WERI-Rb-1 (cell line): Measurements from ENCODE around the gene COPZ2.

ENCODE experiments used
- DNase-seq: peaks from one replicate; pipeline ENCODE4 v3.0.0-alpha.2; 2020
- H3K27ac ChIP-seq: fragments of 250-450 bp; sonication (Bioruptor Pico); 2 replicates; pipeline ENCODE4 v1.5.1; 2020; ENCODE audit warnings: mild to moderate bottlenecking, moderate library complexity
- H3K27me3 ChIP-seq: fragments of 250-450 bp; sonication (Bioruptor Pico); 2 replicates; pipeline ENCODE4 v1.5.1; 2021; ENCODE audit warnings: mild to moderate bottlenecking, low read depth, moderate library complexity; ENCODE audit not compliant: insufficient read depth, severe bottlenecking
- H3K36me3 ChIP-seq: fragments of 250-450 bp; sonication (Bioruptor Pico); 2 replicates; pipeline ENCODE4 v1.5.1; 2020; ENCODE audit warnings: mild to moderate bottlenecking, moderate library complexity
- H3K4me3 ChIP-seq: 2 replicates; pipeline ENCODE4 v1.5.1; 2011; ENCODE audit warnings: low read depth, mild to moderate bottlenecking, control low read depth, low read length
- H3K9me3 ChIP-seq: fragments of 250-450 bp; sonication (Bioruptor Pico); 2 replicates; pipeline ENCODE4 v1.5.1; 2021; ENCODE audit warnings: mild to moderate bottlenecking, moderate library complexity; ENCODE audit not compliant: severe bottlenecking
- TF ChIP-seq, protein P1 (sequence below): IDR thresholded peaks from 2 replicates; pipeline ENCODE4 v1.5.1; 2011; ENCODE audit warnings: low read depth, mild to moderate bottlenecking, control low read depth, inconsistent platforms, low read length

The COPZ2 gene

DNA sequence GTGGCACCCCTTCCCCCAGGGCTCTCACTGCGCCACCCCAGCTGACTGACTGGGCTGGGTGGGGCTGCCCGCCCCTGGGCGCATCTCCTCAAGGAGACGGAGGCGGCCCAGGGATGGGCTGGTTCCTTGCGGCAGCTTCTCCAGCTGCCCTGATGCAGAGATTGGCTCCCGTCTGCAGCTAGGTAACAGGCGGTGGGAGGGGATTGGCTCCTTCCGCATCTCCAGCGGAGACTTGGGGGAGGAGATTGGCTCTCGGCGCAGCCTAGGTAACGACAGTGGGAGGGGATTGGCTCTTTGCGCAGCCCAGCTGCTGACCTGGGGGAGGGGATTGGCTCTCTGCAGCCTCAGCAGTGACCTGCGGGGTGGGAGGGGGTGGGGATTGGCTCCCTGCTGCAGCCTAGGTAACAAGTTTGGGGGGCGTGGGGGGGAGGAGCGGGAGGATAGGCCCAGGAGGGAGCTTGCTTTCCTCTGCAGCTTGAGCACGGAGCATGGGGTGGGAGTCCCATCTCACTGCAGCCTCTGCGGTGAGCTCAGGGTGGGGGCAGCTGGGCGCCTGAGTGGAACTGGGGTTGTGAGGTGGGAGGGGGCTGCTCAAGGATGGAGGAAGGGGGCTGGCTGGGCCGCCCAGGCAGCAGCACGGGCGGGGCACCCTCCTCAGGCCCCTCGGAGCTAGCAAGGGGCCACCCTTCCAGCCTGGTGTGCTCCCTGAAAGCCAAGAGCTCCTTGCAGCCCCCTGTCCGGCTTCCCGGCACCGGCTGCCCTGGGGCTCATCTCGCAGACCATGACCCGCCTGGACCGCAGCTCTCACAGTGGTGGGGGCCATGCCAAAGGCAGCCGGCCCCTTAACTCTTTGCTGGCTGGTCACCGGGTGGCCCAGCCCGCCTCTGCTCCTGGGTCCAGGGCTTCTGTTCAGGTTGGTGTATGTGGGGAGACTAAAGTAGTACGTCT is 16.9 kb upstream of the COPZ2 start:
- peak; percentile 95 for DNase-seq
- H3K27me3 ChIP-seq: no peaks in the 10 kb centered on the region
- TF ChIP-seq, protein P1, sequence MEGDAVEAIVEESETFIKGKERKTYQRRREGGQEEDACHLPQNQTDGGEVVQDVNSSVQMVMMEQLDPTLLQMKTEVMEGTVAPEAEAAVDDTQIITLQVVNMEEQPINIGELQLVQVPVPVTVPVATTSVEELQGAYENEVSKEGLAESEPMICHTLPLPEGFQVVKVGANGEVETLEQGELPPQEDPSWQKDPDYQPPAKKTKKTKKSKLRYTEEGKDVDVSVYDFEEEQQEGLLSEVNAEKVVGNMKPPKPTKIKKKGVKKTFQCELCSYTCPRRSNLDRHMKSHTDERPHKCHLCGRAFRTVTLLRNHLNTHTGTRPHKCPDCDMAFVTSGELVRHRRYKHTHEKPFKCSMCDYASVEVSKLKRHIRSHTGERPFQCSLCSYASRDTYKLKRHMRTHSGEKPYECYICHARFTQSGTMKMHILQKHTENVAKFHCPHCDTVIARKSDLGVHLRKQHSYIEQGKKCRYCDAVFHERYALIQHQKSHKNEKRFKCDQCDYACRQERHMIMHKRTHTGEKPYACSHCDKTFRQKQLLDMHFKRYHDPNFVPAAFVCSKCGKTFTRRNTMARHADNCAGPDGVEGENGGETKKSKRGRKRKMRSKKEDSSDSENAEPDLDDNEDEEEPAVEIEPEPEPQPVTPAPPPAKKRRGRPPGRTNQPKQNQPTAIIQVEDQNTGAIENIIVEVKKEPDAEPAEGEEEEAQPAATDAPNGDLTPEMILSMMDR: no peak
- no peaks in the 10 kb centered on the region for H3K9me3 ChIP-seq
- H3K4me3 ChIP-seq: no peak overlapping the region
- peaks cover 97% of the 10 kb centered on the region for H3K36me3 ChIP-seq
- H3K27ac ChIP-seq: peak overlapping the region; percentile 43

DNA sequence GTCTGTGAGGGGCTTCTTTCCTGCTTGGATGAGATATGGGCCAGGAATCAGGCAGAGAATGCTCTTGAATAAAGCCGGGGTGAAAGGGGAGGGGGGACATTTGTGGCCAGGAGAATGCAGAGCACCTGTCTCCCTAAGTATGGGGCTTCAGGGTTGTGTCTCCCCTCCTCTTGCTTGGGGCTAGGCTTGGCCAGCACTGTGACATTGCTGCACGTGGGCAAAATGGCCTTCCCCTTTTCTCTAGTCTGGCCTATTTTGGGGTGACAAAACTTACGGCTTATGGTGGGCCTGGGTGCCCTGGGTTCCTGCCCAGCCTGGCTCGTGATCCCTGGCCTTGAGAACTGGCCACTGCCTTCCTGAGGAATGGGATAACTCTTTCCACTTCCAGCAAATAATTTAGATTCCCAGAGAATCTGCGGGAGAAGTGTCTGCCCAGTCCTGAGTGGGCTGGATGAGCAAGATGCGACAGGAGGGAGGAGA is 16.2 kb upstream of the COPZ2 start:
- no peak overlapping the region for H3K4me3 ChIP-seq
- H3K9me3 ChIP-seq: no peaks in the 10 kb centered on the region
- no peaks in the 10 kb centered on the region for H3K27me3 ChIP-seq
- TF ChIP-seq, protein P1: no peak
- no peak for DNase-seq
- peaks cover 90% of the 10 kb centered on the region for H3K36me3 ChIP-seq
- H3K27ac ChIP-seq: peak overlapping the region; percentile 43

GRCh38 chr17:48052956-48053757 is 15.6 kb upstream of the COPZ2 start:
- peak overlapping the region; percentile 43 for H3K27ac ChIP-seq

GRCh38 chr17:48051706-48052486 is 14.3 kb upstream of the COPZ2 start:
- peaks cover 71% of the 10 kb centered on the region for H3K36me3 ChIP-seq
- TF ChIP-seq, protein P1: no peak
- no peaks in the 10 kb centered on the region for H3K9me3 ChIP-seq
- no peak overlapping the region for H3K4me3 ChIP-seq
- no peaks in the 10 kb centered on the region for H3K27me3 ChIP-seq
- no peak overlapping the region for H3K27ac ChIP-seq
- no peak for DNase-seq

More at GRCh38 chr17:48052956-48053757, 15.6 kb upstream of the COPZ2 start:
- H3K9me3 ChIP-seq: no peaks in the 10 kb centered on the region
- DNase-seq: peak; percentile 54
- TF ChIP-seq, protein P1: no peak
- peaks cover 83% of the 10 kb centered on the region for H3K36me3 ChIP-seq
- H3K27me3 ChIP-seq: no peaks in the 10 kb centered on the region
- no peak overlapping the region for H3K4me3 ChIP-seq

DNA sequence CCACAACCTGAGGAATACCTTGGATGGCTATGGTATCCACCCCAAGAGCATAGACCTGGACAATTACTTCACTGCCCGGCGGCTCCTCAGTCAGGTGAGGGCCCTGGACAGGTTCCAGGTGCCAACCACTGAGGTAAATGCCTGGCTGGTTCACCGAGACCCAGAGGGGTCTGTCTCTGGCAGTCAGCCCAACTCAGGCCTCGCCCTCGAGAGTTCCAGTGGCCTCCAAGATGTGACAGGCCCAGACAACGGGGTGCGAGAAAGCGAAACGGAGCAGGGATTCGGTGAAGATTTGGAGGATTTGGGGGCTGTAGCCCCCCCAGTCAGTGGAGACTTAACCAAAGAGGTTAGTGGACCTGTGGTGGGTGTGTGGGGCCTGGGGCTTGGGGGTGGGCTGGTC is 13.7 kb upstream of the COPZ2 start:
- TF ChIP-seq, protein P1: no peak
- H3K27me3 ChIP-seq: no peaks in the 10 kb centered on the region
- no peak overlapping the region for H3K27ac ChIP-seq
- peaks cover 65% of the 10 kb centered on the region for H3K36me3 ChIP-seq
- no peak overlapping the region for H3K4me3 ChIP-seq
- H3K9me3 ChIP-seq: no peaks in the 10 kb centered on the region
- no peak for DNase-seq
